ENCODE data around the gene SPAM1.

DNA sequence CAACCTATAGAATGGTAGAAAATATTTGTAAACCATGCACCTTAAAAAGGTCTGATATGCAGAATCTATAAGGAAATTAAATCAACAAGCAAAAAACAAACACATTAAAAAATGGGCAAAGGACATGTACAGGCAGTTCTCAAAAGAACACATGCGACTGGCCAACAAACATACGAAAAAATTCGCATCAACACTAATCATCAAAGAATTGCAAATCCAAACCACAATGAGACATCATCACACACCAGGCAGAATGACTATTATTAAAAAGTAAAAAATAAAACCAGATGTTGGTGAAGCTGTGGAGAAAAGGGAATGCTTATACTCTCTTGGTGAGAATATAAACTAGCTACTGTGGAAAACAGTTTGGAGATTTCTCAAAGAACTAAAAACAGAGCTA, 74.7 kb downstream of the SPAM1 start:
- TF ChIP-seq, protein P1, sequence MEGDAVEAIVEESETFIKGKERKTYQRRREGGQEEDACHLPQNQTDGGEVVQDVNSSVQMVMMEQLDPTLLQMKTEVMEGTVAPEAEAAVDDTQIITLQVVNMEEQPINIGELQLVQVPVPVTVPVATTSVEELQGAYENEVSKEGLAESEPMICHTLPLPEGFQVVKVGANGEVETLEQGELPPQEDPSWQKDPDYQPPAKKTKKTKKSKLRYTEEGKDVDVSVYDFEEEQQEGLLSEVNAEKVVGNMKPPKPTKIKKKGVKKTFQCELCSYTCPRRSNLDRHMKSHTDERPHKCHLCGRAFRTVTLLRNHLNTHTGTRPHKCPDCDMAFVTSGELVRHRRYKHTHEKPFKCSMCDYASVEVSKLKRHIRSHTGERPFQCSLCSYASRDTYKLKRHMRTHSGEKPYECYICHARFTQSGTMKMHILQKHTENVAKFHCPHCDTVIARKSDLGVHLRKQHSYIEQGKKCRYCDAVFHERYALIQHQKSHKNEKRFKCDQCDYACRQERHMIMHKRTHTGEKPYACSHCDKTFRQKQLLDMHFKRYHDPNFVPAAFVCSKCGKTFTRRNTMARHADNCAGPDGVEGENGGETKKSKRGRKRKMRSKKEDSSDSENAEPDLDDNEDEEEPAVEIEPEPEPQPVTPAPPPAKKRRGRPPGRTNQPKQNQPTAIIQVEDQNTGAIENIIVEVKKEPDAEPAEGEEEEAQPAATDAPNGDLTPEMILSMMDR (IDR thresholded peaks at IDR 0.05): no peak
- TF ChIP-seq POLR2A (IDR thresholded peaks at IDR 0.05) (no peak), POLR2AphosphoS5 (IDR thresholded peaks at IDR 0.05) (no peak)
